Stomach (tissue), 9 donors: ENCODE data around the gene TGIF2. TPM values are rescaled to one million over a fixed set of nuclear protein-coding genes. Genes with fewer than 3 reads are reported as not detected.

ENCODE experiments used
- DNase-seq, 2 donors: peaks; one replicate each; pipeline versions ENCODE4 v3.0.0 to v3.0.0-alpha.2; 2013 to 2019
- H3K27ac ChIP-seq, 5 donors: fragments of 200-600 bp in 4 of 5; sonication (generic) in 4 of 5; one replicate each; pipeline ENCODE4 v1.5.1; 2013 to 2019; ENCODE audit warnings: mild to moderate bottlenecking in 1 of 5, moderate library complexity in 1 of 5
- H3K27me3 ChIP-seq, 3 donors: fragments of 200-600 bp; sonication (generic); one replicate each; pipeline ENCODE4 v1.5.1; 2017 to 2019; ENCODE audit warnings: mixed run types in 1 of 3
- H3K36me3 ChIP-seq, 4 donors: fragments of 200-600 bp; sonication (generic); 1 replicate in 3 of 4; 2 replicates in 1 of 4; pipeline ENCODE4 v1.5.1; 2016 to 2019
- H3K4me1 ChIP-seq, 4 donors: fragments of 200-600 bp; sonication (generic); one replicate each; pipeline ENCODE4 v1.5.1; 2016 to 2019
- H3K4me3 ChIP-seq, 4 donors: fragments of 200-600 bp; sonication (generic) in 3 of 4; one replicate each; pipeline ENCODE4 v1.5.1; 2016 to 2019; ENCODE audit warnings: mild to moderate bottlenecking in 1 of 4
- H3K9me3 ChIP-seq, 4 donors: fragments of 200-600 bp; sonication (generic); one replicate each; pipeline ENCODE4 v1.5.1; 2016 to 2019
- CTCF ChIP-seq, 7 experiments: fragments of 450-650 bp in 4 of 7; fragments of 200-600 bp in 3 of 7; sonication (generic) in 3 of 7; IDR thresholded peaks; one replicate each; pipeline ENCODE4 v1.5.1; 2016 to 2019; ENCODE audit warnings: antibody characterized with exemption in 7 of 7, control low read depth in 2 of 7, mild to moderate bottlenecking in 1 of 7
- EP300 ChIP-seq: sonication (generic); formaldehyde crosslinking; IDR thresholded peaks from one replicate; pipeline ENCODE4 v1.6.1; 2017; ENCODE audit warnings: antibody characterized with exemption
- POLR2A ChIP-seq, 4 donors: fragments of 450-650 bp; IDR thresholded peaks; one replicate each; pipeline ENCODE4 v1.6.1; 2016; ENCODE audit warnings: antibody characterized with exemption in 4 of 4, control low read depth in 2 of 4, mild to moderate bottlenecking in 1 of 4, moderate library complexity in 1 of 4
- POLR2AphosphoS5 ChIP-seq, 3 donors: sonication (generic); formaldehyde crosslinking; IDR thresholded peaks; one replicate each; pipeline ENCODE4 v1.6.1; 2016; ENCODE audit warnings: antibody characterized with exemption in 3 of 3
- WGBS, 5 donors: extraction: QIAGEN DNeasy Blood & Tissue Kit in 3 of 5; methylation state at CpG; one replicate each; pipeline versions ENCODE4 v1.1.5 to v1.1.7; 2013 to 2018; 5-methylcytosine and 5-hydroxymethylcytosine counted together
- intact Hi-C: fragments of 100-400 bp; cut with DNase I; formaldehyde crosslinking; loops from one replicate; pipeline ENCODE4 v1.15.1; 2023; ENCODE audit warnings: low total_unique reads
- polyA plus RNA-seq, 3 donors: library from polyadenylated mRNA; stranded (reverse); fragments of 200-250 nt; gene quantifications; one replicate each; pipeline ENCODE4 v1.2.3, GENCODE V29; 2013
- small RNA-seq, 4 donors: library from RNA; depleted of rRNA; stranded (forward); fragments of <200 nt; gene quantifications; one replicate each; pipeline ENCODE3, GENCODE V24; 2016
- total RNA-seq, 5 donors: library from RNA; depleted of rRNA; stranded (reverse); fragments of >200 nt; gene quantifications; one replicate each; pipeline versions ENCODE4 v1.1.0 to v1.2.3, GENCODE V29; 2014 to 2016
- donor health status: healthy with polysubstance abuse.
- donor health status: Bipolar disorder and iron deficiency.
- donor health status: healthy.

TGIF2 gene
- total and polyA plus RNA-seq, 8 donors: 4.6 to 24.6 (median 14.9) TPM; not detected in 1

- Histone ChIP-seq H3K4me3 (no peak overlapping the region), H3K27me3 (no peaks in the 10 kb centered on the region), H3K36me3 (peaks cover 0 to 10% (median 0%) of the 10 kb centered on the region in 4 donors), H3K9me3 (no peaks in the 10 kb centered on the region), H3K4me1 (peaks cover 0 to 9% (median 0%) of the 10 kb centered on the region in 4 donors), H3K27ac (no peak overlapping the region)
- TF ChIP-seq POLR2AphosphoS5 (IDR thresholded peaks at IDR 0.05): no peak
- no peak for TF ChIP-seq POLR2A (IDR thresholded peaks at IDR 0.05)
- no peak for TF ChIP-seq CTCF (IDR thresholded peaks at IDR 0.05)
- TF ChIP-seq EP300: no peak
- 80 to 91% (median 85%) methylated on average over 3 of the region's 3 CpGs for WGBS, 5 donors
- intact Hi-C loops: no loop called here
- no peak for DNase-seq
These were observed 68.1 kb downstream of the TGIF2 start for GRCh38 chr20:36641506-36641843.

GRCh38 chr20:36642136-36642535, 68.7 kb downstream of the TGIF2 start:
- no peaks in the 10 kb centered on the region for H3K9me3 ChIP-seq
- H3K36me3 ChIP-seq: peaks cover 0 to 10% (median 0%) of the 10 kb centered on the region in 4 donors
- TF ChIP-seq POLR2A (IDR thresholded peaks at IDR 0.05): no peak
- H3K4me1 ChIP-seq: peaks cover 0 to 9% (median 0%) of the 10 kb centered on the region in 4 donors
- no peak overlapping the region for H3K27ac ChIP-seq
- 74 to 85% (median 82%) methylated on average over 5 to 6 of the region's 6 CpGs for WGBS, 5 donors
- DNase-seq: no peak
- H3K27me3 ChIP-seq: no peaks in the 10 kb centered on the region
- intact Hi-C loops: no loop called here
- H3K4me3 ChIP-seq: no peak overlapping the region

Small RNAs within 50 kb of the gene (small RNA-seq; reads per million reads assigned to genes)
- 0 reads per million in 4 donors for gene RF00017

Other genes with a start within 250 kb of the TGIF2 start
- gene MYL9, start 32.1 kb upstream of the TGIF2 start, total RNA-seq: 100 to 1,000 TPM in 4 of 5 donors, 10 to 100 TPM in 1; 33.0 to 738 (median 258) TPM
- 100 to 1,000 TPM; 101 to 941 (median 189) TPM for gene MYL9, start 32.1 kb upstream of the TGIF2 start, polyA plus RNA-seq
- gene RAB5IF, start 32.2 kb downstream of the TGIF2 start, total RNA-seq: 100 to 1,000 TPM in 2 of 5 donors, 10 to 100 TPM in 3; 35.0 to 136 (median 96.4) TPM
- gene RAB5IF, start 32.2 kb downstream of the TGIF2 start, polyA plus RNA-seq: 100 to 1,000 TPM in 1 of 3 donors, 10 to 100 TPM in 2; 76.8 to 113 (median 84.6) TPM
- gene SLA2, start 72.6 kb downstream of the TGIF2 start, total RNA-seq: 1 to 10 TPM in 3 of 5 donors, not detected in 2; 1.3 to 8.7 (median 1.3) TPM
- 1 to 10 TPM in 1 of 3 donors, under 1 TPM in 2; 0.25 to 2.7 (median 0.56) TPM for gene SLA2, start 72.6 kb downstream of the TGIF2 start, polyA plus RNA-seq
- gene NDRG3, start 172.5 kb downstream of the TGIF2 start, total RNA-seq: 10 to 100 TPM in 1 of 5 donors, 1 to 10 TPM in 4; 5.8 to 91.6 (median 7.6) TPM
- gene NDRG3, start 172.5 kb downstream of the TGIF2 start, polyA plus RNA-seq: 10 to 100 TPM; 14.6 to 21.7 (median 16.1) TPM
- 10 to 100 TPM in 2 of 5 donors, 1 to 10 TPM in 3; 1.3 to 18.9 (median 7.2) TPM for gene DSN1, start 200.2 kb downstream of the TGIF2 start, total RNA-seq
- gene DSN1, start 200.2 kb downstream of the TGIF2 start, polyA plus RNA-seq: 10 to 100 TPM in 1 of 3 donors, 1 to 10 TPM in 2; 8.0 to 11.8 (median 8.1) TPM